Panc1 (cell line): ENCODE data around the gene PAXIP1. TPM values are rescaled to one million over a fixed set of nuclear protein-coding genes. Genes with fewer than 3 reads are reported as not detected.

ENCODE experiments used
- ATAC-seq: fragments of 200-7000 bp; cut with Tn5 transposase; 2 replicates; pipeline ENCODE4 v1.9.1; 2020; ENCODE audit warnings: mild to moderate bottlenecking, moderate library complexity
- BruUV-seq: library from RNA; stranded (reverse); fragments of 400-500 nt; replicated peaks from 2 replicates; lab custom pipeline; 2021; lab: Mats Ljungman, UMichigan
- CTCF ChIA-PET: fragments of 300-600 bp; sonication (Branson Sonifier 250); formaldehyde crosslinking; loops from one replicate; lab custom pipeline; 2022; ENCODE audit warnings: antibody characterized with exemption; lab: Charles Lee
- POLR2A ChIA-PET: fragments of 300-600 bp; sonication (Branson Sonifier 250); formaldehyde crosslinking; loops from one replicate; lab custom pipeline; 2022; ENCODE audit warnings: antibody characterized with exemption; lab: Charles Lee
- DNase-seq: peaks from one replicate; pipeline ENCODE4 v3.0.0-alpha.2; 2010; ENCODE audit warnings: low read depth, low spot score
- H3K27ac ChIP-seq: 2 replicates; pipeline ENCODE4 v1.5.1; 2011; ENCODE audit warnings: mild to moderate bottlenecking, low read length, inconsistent platforms
- H3K27me3 ChIP-seq: fragments of 200-500 bp; sonication (Bioruptor generic); 2 replicates; pipeline ENCODE4 v1.6.0; 2014; ENCODE audit warnings: low read length, inconsistent platforms; ENCODE audit not compliant: control insufficient read depth, insufficient read depth
- H3K36me3 ChIP-seq: fragments of 200-500 bp; sonication (Bioruptor generic); 2 replicates; pipeline ENCODE4 v1.5.1; 2014; ENCODE audit warnings: inconsistent platforms, mild to moderate bottlenecking, low read length, moderate library complexity; ENCODE audit not compliant: control insufficient read depth, insufficient read depth
- H3K4me1 ChIP-seq: 2 replicates; pipeline ENCODE4 v1.5.1; 2011; ENCODE audit warnings: inconsistent platforms, mild to moderate bottlenecking, low read length, moderate library complexity; ENCODE audit not compliant: control insufficient read depth, insufficient read depth
- H3K4me3 ChIP-seq, 2 experiments: 2 replicates each; pipeline ENCODE4 v1.5.1; 2011 to 2012; ENCODE audit warnings: low read depth in 2 of 2, low read length in 2 of 2, mild to moderate bottlenecking in 2 of 2, inconsistent platforms in 1 of 2, moderate library complexity in 1 of 2
- H3K9me3 ChIP-seq: fragments of 200-500 bp; sonication (Bioruptor generic); 2 replicates; pipeline ENCODE4 v1.5.1; 2014; ENCODE audit warnings: low read depth, mild to moderate bottlenecking, inconsistent platforms, low read length, moderate library complexity; ENCODE audit not compliant: control insufficient read depth, insufficient read depth
- CTCF ChIP-seq: fragments of 450-650 bp; IDR thresholded peaks from 2 replicates; pipeline ENCODE4 v1.5.1; 2017; ENCODE audit warnings: mild to moderate bottlenecking
- POLR2AphosphoS5 ChIP-seq: IDR thresholded peaks from 2 replicates; pipeline ENCODE4 v1.6.1; 2012; ENCODE audit warnings: mild to moderate bottlenecking, low read depth, low read length, moderate library complexity
- REST ChIP-seq, 2 experiments: IDR thresholded peaks; 2 replicates each; pipeline ENCODE4 v1.6.1; 2011 to 2012; ENCODE audit warnings: low read depth in 2 of 2, control low read depth in 1 of 2, low read length in 1 of 2, mild to moderate bottlenecking in 1 of 2, moderate library complexity in 1 of 2; ENCODE audit not compliant: insufficient read depth in 1 of 2
- SIN3A ChIP-seq: IDR thresholded peaks from 2 replicates; pipeline ENCODE4 v1.6.1; 2012; ENCODE audit warnings: low read depth, mild to moderate bottlenecking, low read length, moderate library complexity, borderline replicate concordance; ENCODE audit not compliant: insufficient read depth
- TCF7L2 ChIP-seq: IDR thresholded peaks from 2 replicates; pipeline ENCODE4 v1.6.1; 2011; ENCODE audit warnings: mild to moderate bottlenecking, low read depth, low read length, inconsistent platforms
- in situ Hi-C: cut with HindIII; loops from 2 replicates; pipeline ENCODE4 v1.10.0; 2016; ENCODE audit warnings: low sequenced_read_pairs, low pct_unique_long_range_greater_than_20kb
- intact Hi-C: fragments of 100-400 bp; cut with micrococcal nuclease; formaldehyde crosslinking; loops from one replicate; pipeline ENCODE4 v1.10.0; 2022; ENCODE audit not compliant: unreplicated experiment
- total RNA-seq: library from RNA; stranded (reverse); gene quantifications from one replicate; pipeline ENCODE4 v1.2.1, GENCODE V29; 2021; ENCODE audit not compliant: unreplicated experiment

Gene PAXIP1
- total RNA-seq, 1 experiment from 2014 or later, result 27.3 TPM

- ChIA-PET POLR2A (no interaction called here), CTCF (no interaction called here)
- DNase-seq (no peak), ATAC-seq (no peak)
- H3K27me3 ChIP-seq, result 0 out of 2 replicates have a peak, but pooled peaks cover 2% of the 10 kb centered on the region
- H3K4me1 ChIP-seq, result no peaks in the 10 kb centered on the region; the same call in 1 of the 2 replicates
- intact Hi-C loops (no loop called here), in situ Hi-C loops (no loop called here)
- TF ChIP-seq SIN3A, result no peak
- H3K27ac ChIP-seq, result no peak overlapping the region
- H3K4me3 ChIP-seq, result no peak overlapping the region
- H3K9me3 ChIP-seq, result no peaks in the 10 kb centered on the region
- H3K36me3 ChIP-seq, result no peaks in the 10 kb centered on the region
- BruUV-seq, result no TSS peak
Observed at GRCh38 chr7:154918266-154918665, 84.7 kb downstream of the PAXIP1 start.

- no peak for TF ChIP-seq POLR2AphosphoS5
- TF ChIP-seq REST (IDR thresholded peaks at IDR 0.05; ENCODE audit: insufficient read depth in 1 of 2, low read depth in 2 of 2, low read length in 1 of 2), result no peak
- TF ChIP-seq TCF7L2, result no peak
- TF ChIP-seq SIN3A, result no peak
- TF ChIP-seq CTCF, result no peak
- Histone ChIP-seq H3K4me3 (no peak overlapping the region), H3K4me1 (no peaks in the 10 kb centered on the region; the same call in 1 of the 2 replicates), H3K9me3 (no peaks in the 10 kb centered on the region), H3K36me3 (no peaks in the 10 kb centered on the region), H3K27me3 (0 out of 2 replicates have a peak, but pooled peaks cover 2% of the 10 kb centered on the region), H3K27ac (no peak overlapping the region)
- ATAC-seq (no peak), DNase-seq (no peak)
- in situ Hi-C loops, result no loop called here
- intact Hi-C loops, result no loop called here
- ChIA-PET CTCF (no interaction called here), POLR2A (no interaction called here)
- BruUV-seq, result no TSS peak
Observed at GRCh38 chr7:154917808-154918160, 85.1 kb downstream of the PAXIP1 start.
